HG02884 (cell line): Measurements from ENCODE around the gene MECR.
"Not testable (repeated sequence)": the region's sequence is repeated elsewhere in the genome, so short reads cannot be mapped to it uniquely, and the experiment has no call there.

Source experiments
- ATAC-seq: cut with Tn5 transposase; IDR thresholded peaks from one replicate; pipeline ENCODE4 v1.9.1; 2021; ENCODE audit warnings: mild to moderate bottlenecking, moderate library complexity; ENCODE audit not compliant: unreplicated experiment

Gene MECR

DNA sequence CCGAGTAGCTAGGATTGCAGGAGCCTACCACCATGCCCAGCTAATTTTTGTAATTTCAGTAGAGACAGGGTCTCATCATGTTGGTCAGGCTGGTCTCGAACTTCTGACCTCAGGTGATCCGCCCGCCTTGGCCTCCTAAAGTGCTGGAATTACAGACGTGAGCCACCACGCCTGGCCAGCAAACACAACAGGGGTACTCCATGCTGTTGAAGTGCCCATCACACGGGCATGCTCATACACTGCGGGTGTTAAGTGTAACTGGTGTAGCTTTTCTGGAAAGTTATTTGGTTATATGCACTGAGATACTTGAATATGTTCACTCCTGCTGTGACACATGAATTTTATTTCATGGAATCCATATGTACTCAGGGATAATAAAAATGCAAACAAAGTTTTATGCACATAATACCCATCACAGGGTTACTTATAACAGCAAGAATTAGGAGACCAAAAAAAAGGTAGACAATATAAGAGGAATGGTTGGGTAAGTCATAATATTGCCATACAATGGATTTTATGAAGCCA is 58.3 kb downstream of the MECR start:
- ATAC-seq, result no peak

DNA sequence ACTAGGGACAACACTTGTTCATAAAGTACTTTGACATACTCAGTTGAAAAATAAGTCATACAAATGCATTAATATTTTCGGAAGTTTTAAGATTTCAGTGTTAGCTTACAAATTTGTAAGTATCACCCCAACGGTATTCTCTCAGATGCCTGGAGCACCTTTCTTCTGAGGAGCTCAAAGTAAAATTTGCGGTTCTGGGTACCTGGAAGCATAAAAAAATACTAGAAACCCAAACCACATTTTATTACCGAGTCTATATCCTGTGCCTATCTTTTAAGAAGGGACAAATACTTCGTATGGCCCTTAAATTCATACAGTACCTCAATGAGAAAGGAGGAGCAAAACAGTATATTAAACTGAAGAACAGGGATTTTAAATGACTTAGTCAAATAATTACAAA is 59.2 kb downstream of the MECR start:
- no peak for ATAC-seq

GRCh38 chr1:29171089-29171488 is 59.6 kb downstream of the MECR start:
- ATAC-seq, result no peak

DNA sequence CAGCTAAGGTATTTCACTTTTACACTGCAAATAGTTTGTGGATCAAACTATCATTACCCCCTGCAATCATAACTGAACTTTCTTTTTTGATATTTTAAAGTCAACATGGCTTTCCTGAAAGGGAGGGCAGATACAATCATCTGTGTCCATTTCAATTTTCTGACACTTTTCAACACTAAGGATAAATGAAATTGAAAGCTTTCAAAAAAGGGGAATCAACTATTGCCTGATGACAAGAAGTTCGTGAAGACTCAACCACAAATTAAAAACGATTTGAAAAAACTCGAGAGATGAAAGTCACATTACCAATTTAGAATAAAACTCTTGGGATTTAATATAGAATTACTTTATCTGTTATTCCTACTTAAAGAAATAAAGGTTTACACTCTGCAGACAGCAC is 60.8 kb downstream of the MECR start:
- ATAC-seq, result no peak

- ATAC-seq, result no peak
Measured at GRCh38 chr1:29167904-29168303, 62.8 kb downstream of the MECR start.

DNA sequence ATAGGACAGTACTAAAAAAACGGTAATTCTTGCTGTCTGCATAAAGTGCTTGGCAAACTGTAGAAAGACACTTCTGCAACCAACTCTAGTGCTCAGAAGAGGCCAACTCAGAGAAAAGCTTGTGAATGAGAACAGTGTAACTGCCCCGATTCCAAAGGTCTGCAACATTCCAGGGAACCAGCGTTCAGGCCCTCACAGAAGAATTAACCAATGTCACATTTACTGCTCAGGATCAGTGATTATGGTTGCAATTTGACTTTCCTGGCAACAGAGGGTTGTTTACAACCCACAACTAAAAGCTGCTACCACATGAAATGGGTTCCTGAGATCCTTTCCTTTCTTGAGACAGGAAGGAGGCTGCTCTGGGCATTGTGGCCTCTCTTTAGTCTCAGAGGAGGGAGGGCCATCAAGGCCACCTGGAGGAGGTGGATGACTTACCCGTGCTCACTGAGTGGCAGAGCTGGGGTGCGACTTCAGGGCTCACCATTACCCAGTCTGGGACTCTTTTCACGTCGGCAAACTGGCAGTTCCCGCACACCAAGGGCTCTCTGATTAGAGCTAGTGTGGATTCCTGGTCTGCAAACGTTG is 64.3 kb downstream of the MECR start:
- ATAC-seq, result no peak

DNA sequence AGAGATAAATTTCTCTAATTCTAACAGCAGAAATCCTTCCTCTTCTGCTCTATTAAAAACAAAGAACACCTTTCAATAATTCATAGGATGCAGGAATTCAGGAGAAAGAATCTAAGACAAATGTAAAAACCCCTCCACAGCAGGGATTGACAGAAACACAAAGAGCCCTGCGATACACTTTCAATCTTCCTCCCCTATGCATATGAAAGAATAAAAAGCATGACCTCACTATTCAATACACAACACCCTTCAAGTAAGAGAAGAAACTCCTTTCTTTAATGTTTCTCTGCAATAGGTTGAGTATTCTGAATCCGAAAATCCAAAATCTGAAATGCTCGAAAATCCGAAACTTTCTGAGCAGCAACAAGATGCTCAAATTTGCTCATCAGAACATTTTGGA is 66.1 kb downstream of the MECR start:
- ATAC-seq, result no peak

- no peak for ATAC-seq
Measured at GRCh38 chr1:29162476-29163138, 68.1 kb downstream of the MECR start.

- no peak for ATAC-seq
Measured at GRCh38 chr1:29162025-29162424, 68.7 kb downstream of the MECR start.

DNA sequence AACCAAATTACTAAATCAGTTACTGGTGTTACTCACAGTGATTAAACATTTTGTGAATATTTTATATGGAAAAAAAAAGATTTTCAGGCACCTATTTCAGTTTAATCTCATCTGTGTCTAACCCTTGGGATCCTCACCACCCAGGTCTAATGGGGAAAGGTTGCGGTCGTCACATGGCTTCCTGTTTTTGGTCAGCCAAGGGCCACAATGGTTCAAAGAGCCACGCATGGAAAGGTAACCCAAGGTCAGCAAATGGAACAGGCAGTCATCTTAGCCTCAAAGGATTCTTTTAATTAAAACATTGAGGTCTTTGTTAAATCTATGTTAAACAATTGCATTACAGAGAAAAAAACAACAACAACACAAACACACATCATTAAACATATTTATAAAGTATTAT is 71.0 kb downstream of the MECR start:
- ATAC-seq, result no peak

GRCh38 chr1:29157269-29157601 is 73.5 kb downstream of the MECR start:
- no peak for ATAC-seq

- ATAC-seq, result no peak
Measured at GRCh38 chr1:29156543-29157268, 74.0 kb downstream of the MECR start.

DNA sequence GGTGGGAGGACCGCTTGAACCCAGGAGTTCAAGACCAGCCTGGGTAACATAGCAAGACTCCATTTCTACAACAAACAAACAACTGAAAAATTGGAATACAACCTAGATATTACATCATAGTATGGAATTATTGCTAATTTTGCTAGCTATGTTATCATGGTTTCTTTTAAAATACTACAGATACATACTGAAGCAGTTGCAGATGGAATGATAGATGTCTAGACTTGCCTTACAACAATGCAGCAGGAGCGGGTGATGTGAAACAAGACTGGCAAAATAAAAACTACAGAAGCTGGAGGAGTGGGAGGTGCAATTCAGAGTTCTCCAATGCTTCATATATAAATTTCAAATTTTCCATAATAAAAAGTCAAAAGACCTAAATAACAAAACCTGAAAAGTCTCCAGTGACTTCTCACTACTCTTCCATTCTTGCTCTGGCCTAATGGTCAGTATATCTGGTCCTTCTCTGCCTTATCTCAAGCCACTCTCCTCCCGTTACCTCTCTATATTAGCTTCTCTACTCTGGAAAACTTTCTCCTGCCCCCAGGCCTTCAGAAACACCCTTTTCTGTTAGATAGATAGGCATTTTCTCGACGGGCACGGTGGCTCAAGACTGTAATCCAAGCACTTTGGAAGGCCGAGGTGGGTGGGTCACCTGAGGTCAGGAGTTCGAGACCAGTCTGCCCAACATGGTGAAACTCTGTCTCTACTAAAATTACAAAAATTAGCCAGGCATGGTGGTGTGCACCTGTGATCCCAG is 78.5 kb downstream of the MECR start:
- ATAC-seq, result no peak

GRCh38 chr1:29150346-29150745 is 80.4 kb downstream of the MECR start:
- ATAC-seq, result not testable (repeated sequence)

DNA sequence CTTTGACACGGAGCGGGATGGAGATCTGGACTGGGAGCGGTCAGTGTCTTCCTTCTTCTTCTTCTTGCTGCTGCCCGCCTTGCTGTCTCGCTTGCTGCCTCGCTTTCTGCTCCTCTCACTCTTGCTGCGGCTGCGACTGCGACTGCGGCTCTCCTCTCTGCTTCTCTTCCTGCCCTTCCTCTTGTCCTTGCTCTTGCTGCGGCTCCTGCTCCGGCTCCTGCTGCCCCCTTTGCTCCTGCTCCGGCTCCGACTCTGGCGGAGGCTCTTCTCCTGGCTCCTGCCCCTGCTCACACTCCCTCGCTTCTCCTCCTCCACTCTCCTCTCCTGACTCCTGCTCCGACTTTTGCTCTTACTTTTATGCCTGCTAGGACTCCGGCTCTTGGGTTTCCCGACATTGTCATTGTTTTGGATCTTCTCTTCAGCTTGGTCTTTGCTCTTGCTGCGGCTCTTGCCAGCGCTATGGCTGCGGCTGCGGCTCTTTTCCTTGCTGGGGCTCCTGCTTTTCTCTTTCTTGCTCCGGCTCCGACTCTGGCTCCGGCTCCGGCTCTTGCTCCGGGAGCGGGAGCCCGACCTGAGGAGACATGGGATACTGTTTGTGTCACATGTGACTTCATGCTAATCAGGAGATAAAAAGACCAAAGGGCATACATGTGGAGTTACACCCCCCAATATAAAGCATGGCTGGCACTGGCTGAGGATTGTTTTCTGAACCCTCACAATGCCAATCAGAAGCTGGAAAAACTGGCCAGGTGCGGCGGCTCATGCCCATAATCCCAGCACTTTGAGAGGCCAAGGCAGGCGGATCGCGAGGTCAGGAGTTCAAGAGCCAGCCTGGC is 81.9 kb downstream of the MECR start:
- ATAC-seq, result no peak

DNA sequence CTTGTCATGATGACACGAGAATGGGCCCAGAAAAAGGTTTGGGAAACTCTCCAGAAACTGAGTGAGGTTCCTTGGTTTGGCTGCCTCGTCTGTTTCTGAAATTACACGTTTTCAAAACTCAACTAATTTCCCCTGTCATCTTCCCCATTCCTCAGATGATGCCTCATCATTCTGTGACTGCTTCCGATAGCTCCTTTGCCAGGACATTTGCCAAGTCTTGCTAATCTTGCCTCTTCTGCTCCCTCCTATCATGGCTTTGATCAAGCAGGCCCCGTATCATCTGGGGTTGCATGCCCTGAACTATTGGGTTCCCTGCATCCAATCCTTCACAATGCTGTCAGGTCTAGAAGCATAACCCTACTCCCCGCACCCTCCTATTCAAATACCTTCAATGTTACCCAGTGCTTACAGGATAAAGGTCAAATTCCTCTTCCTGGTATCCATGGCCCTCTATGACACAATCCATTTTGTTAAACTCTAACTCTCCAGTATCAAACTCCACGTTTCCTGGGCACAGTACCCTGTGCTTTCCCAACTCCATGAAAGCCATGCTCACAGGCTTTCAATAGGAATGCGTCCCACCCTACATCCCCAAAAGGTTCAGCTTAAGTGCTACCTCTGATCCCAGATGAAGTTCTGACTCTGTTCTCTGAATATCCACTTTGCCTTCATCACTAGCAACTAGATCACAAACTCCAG is 84.8 kb downstream of the MECR start:
- no peak for ATAC-seq

GRCh38 chr1:29144178-29144577 is 86.6 kb downstream of the MECR start:
- ATAC-seq, result no peak

DNA sequence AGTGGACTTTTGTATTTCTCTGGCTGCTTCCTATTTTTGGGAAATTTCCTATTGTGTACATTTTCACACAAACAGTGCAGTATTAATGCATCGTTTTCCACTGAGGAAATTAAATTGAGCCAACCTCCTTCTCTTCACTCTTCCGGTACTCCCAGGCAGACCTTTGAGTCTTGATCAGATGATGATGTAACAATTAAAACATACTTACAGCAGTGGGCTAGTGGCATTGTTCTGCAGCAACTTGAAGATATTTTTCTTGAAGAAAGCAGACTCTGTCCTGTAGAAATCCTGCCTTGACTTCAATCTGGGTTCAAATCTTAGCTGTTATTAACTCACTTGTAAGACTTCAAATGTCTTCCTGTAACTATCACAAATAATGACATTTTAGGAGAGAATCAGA is 88.0 kb downstream of the MECR start:
- ATAC-seq, result no peak
